Activated CD4-positive, alpha-beta T cell treated with anti-CD3 and anti-CD28 coated beads, Interleukin-2, amount 10 ng/mL, durations not matched to agents 24 days and 14 days (primary cell): Measurements from ENCODE around the gene LRRC7. TPM values are rescaled to one million over a fixed set of nuclear protein-coding genes. Genes with fewer than 3 reads are reported as not detected.

Experiments
- DNase-seq: peaks from one replicate; pipeline ENCODE4 v3.0.0; 2022
- H3K27ac Mint-ChIP-seq: one replicate; pipeline ENCODE4 v1.8.0; 2022; ENCODE audit warnings: mild to moderate bottlenecking, mixed read lengths
- H3K27me3 Mint-ChIP-seq: one replicate; pipeline ENCODE4 v1.8.0; 2022; ENCODE audit warnings: mixed read lengths
- H3K36me3 Mint-ChIP-seq: one replicate; pipeline ENCODE4 v1.8.0; 2022; ENCODE audit warnings: low read depth, mild to moderate bottlenecking, mixed read lengths
- H3K4me1 Mint-ChIP-seq: one replicate; pipeline ENCODE4 v1.8.0; 2021; ENCODE audit warnings: mixed read lengths
- H3K4me3 Mint-ChIP-seq: one replicate; pipeline ENCODE4 v1.8.0; 2022; ENCODE audit warnings: mild to moderate bottlenecking, moderate library complexity, mixed read lengths
- H3K9me3 Mint-ChIP-seq: one replicate; pipeline ENCODE4 v1.8.0; 2021; ENCODE audit warnings: mixed read lengths
- intact Hi-C: fragments of 100-400 bp; cut with micrococcal nuclease; formaldehyde crosslinking; loops from one replicate; pipeline ENCODE4 v1.15.1; 2023
- total RNA-seq: library from RNA; stranded (reverse); gene quantifications from 2 replicates; pipeline ENCODE4 v1.2.3, GENCODE V29; 2022

Gene LRRC7
- 0.07 TPM in 1 of 2 replicates, not detected in the other for total RNA-seq

GRCh38 chr1:69567652-69568420 lies at the start of gene LRRC7:
TSS of gene LRRC7 (plus strand) at chr1:69567922. CDS start at chr1:69568640, 718 bp downstream.
- no peak within 1 kb of the TSS for H3K27ac Mint-ChIP-seq
- H3K36me3 Mint-ChIP-seq, result no peaks in the 10 kb centered on the region
- peak within 1 kb of the TSS; percentile 75 for H3K4me3 Mint-ChIP-seq
- peaks cover 7% of the 10 kb centered on the region for H3K4me1 Mint-ChIP-seq
- peaks cover 45% of the 10 kb centered on the region for H3K27me3 Mint-ChIP-seq
- peak; percentile 56 for DNase-seq
- intact Hi-C loops, result no loop called here
- H3K9me3 Mint-ChIP-seq, result no peaks in the 10 kb centered on the region

- Mint-ChIP-seq H3K4me3 (no peak overlapping the region), H3K27me3 (no peaks in the 10 kb centered on the region), H3K36me3 (no peaks in the 10 kb centered on the region), H3K27ac (no peak overlapping the region), H3K4me1 (no peaks in the 10 kb centered on the region), H3K9me3 (no peaks in the 10 kb centered on the region)
- DNase-seq, result no peak
- intact Hi-C loops, result no loop called here
Measured at GRCh38 chr1:69519006-69519405, 48.7 kb upstream of the LRRC7 start.

- Mint-ChIP-seq H3K27ac (no peak overlapping the region), H3K27me3 (no peaks in the 10 kb centered on the region), H3K4me1 (no peaks in the 10 kb centered on the region), H3K9me3 (no peaks in the 10 kb centered on the region), H3K4me3 (no peak overlapping the region), H3K36me3 (no peaks in the 10 kb centered on the region)
- intact Hi-C loops, result no loop called here
- no peak for DNase-seq
Measured at GRCh38 chr1:69520326-69520725, 47.4 kb upstream of the LRRC7 start.

- Mint-ChIP-seq H3K36me3 (no peaks in the 10 kb centered on the region), H3K27ac (no peak overlapping the region), H3K27me3 (no peaks in the 10 kb centered on the region), H3K4me3 (no peak overlapping the region), H3K9me3 (no peaks in the 10 kb centered on the region), H3K4me1 (no peaks in the 10 kb centered on the region)
- DNase-seq, result no peak
- intact Hi-C loops, result no loop called here
Measured at GRCh38 chr1:69523032-69523431, 44.7 kb upstream of the LRRC7 start.

- Mint-ChIP-seq H3K36me3 (no peaks in the 10 kb centered on the region), H3K4me1 (no peaks in the 10 kb centered on the region), H3K9me3 (no peaks in the 10 kb centered on the region), H3K27ac (no peak overlapping the region), H3K27me3 (no peaks in the 10 kb centered on the region), H3K4me3 (no peak overlapping the region)
- no peak for DNase-seq
- intact Hi-C loops, result no loop called here
Measured at GRCh38 chr1:69523461-69523860, 44.3 kb upstream of the LRRC7 start.

- intact Hi-C loops, result no loop called here
- H3K4me1 Mint-ChIP-seq, result no peaks in the 10 kb centered on the region
- H3K36me3 Mint-ChIP-seq, result no peaks in the 10 kb centered on the region
- H3K4me3 Mint-ChIP-seq, result no peak overlapping the region
- no peaks in the 10 kb centered on the region for H3K27me3 Mint-ChIP-seq
- no peak for DNase-seq
- no peak overlapping the region for H3K27ac Mint-ChIP-seq
- H3K9me3 Mint-ChIP-seq, result no peaks in the 10 kb centered on the region
Measured at GRCh38 chr1:69524015-69524414, 43.7 kb upstream of the LRRC7 start.

- Mint-ChIP-seq H3K9me3 (no peaks in the 10 kb centered on the region), H3K4me3 (no peak overlapping the region), H3K27ac (no peak overlapping the region), H3K36me3 (no peaks in the 10 kb centered on the region), H3K4me1 (no peaks in the 10 kb centered on the region), H3K27me3 (no peaks in the 10 kb centered on the region)
- intact Hi-C loops, result no loop called here
- no peak for DNase-seq
Measured at GRCh38 chr1:69527273-69527672, 40.4 kb upstream of the LRRC7 start.

- DNase-seq, result no peak
- intact Hi-C loops, result no loop called here
- H3K27me3 Mint-ChIP-seq, result no peaks in the 10 kb centered on the region
- H3K9me3 Mint-ChIP-seq, result no peaks in the 10 kb centered on the region
- no peak overlapping the region for H3K27ac Mint-ChIP-seq
- H3K4me1 Mint-ChIP-seq, result no peaks in the 10 kb centered on the region
- H3K36me3 Mint-ChIP-seq, result no peaks in the 10 kb centered on the region
- H3K4me3 Mint-ChIP-seq, result no peak overlapping the region
Measured at GRCh38 chr1:69528376-69528775, 39.3 kb upstream of the LRRC7 start.

GRCh38 chr1:69533343-69533742 lies 34.4 kb upstream of the LRRC7 start:
- intact Hi-C loops, result no loop called here
- Mint-ChIP-seq H3K27ac (no peak overlapping the region), H3K9me3 (no peaks in the 10 kb centered on the region), H3K27me3 (no peaks in the 10 kb centered on the region), H3K4me3 (no peak overlapping the region), H3K4me1 (no peaks in the 10 kb centered on the region), H3K36me3 (no peaks in the 10 kb centered on the region)
- DNase-seq, result no peak

- no peak overlapping the region for H3K27ac Mint-ChIP-seq
- H3K4me1 Mint-ChIP-seq, result no peaks in the 10 kb centered on the region
- no peaks in the 10 kb centered on the region for H3K36me3 Mint-ChIP-seq
- no peaks in the 10 kb centered on the region for H3K9me3 Mint-ChIP-seq
- intact Hi-C loops, result no loop called here
- DNase-seq, result no peak
- H3K4me3 Mint-ChIP-seq, result no peak overlapping the region
- H3K27me3 Mint-ChIP-seq, result no peaks in the 10 kb centered on the region
Measured at GRCh38 chr1:69534829-69535228, 32.9 kb upstream of the LRRC7 start.

GRCh38 chr1:69535490-69535889 lies 32.2 kb upstream of the LRRC7 start:
- DNase-seq, result no peak
- intact Hi-C loops, result no loop called here
- H3K27ac Mint-ChIP-seq, result no peak overlapping the region
- no peaks in the 10 kb centered on the region for H3K4me1 Mint-ChIP-seq
- H3K4me3 Mint-ChIP-seq, result no peak overlapping the region
- H3K27me3 Mint-ChIP-seq, result no peaks in the 10 kb centered on the region
- no peaks in the 10 kb centered on the region for H3K9me3 Mint-ChIP-seq
- H3K36me3 Mint-ChIP-seq, result no peaks in the 10 kb centered on the region

GRCh38 chr1:69540052-69540451 lies 27.7 kb upstream of the LRRC7 start:
- H3K36me3 Mint-ChIP-seq, result no peaks in the 10 kb centered on the region
- no peaks in the 10 kb centered on the region for H3K9me3 Mint-ChIP-seq
- no peak for DNase-seq
- H3K4me3 Mint-ChIP-seq, result no peak overlapping the region
- H3K27me3 Mint-ChIP-seq, result no peaks in the 10 kb centered on the region
- no peaks in the 10 kb centered on the region for H3K4me1 Mint-ChIP-seq
- intact Hi-C loops, result no loop called here
- no peak overlapping the region for H3K27ac Mint-ChIP-seq

GRCh38 chr1:69551476-69552324 lies 16.0 kb upstream of the LRRC7 start:
- Mint-ChIP-seq H3K4me1 (no peaks in the 10 kb centered on the region), H3K27ac (no peak overlapping the region), H3K9me3 (no peaks in the 10 kb centered on the region), H3K4me3 (no peak overlapping the region), H3K27me3 (no peaks in the 10 kb centered on the region), H3K36me3 (no peaks in the 10 kb centered on the region)
- DNase-seq, result no peak
- intact Hi-C loops, result no loop called here

- Mint-ChIP-seq H3K9me3 (no peaks in the 10 kb centered on the region), H3K4me1 (no peaks in the 10 kb centered on the region), H3K36me3 (no peaks in the 10 kb centered on the region), H3K27me3 (peaks cover 2% of the 10 kb centered on the region), H3K27ac (no peak overlapping the region), H3K4me3 (no peak overlapping the region)
- DNase-seq, result no peak
- intact Hi-C loops, result no loop called here
Measured at GRCh38 chr1:69553726-69554125, 14.0 kb upstream of the LRRC7 start.
